NCI-H226 (cell line): ENCODE data around the gene ACVRL1.
A peak's percentile ranks its signal among the peaks of the same experiment; 100 is the strongest.
"Not testable (repeated sequence)": the region's sequence is repeated elsewhere in the genome, so short reads cannot be mapped to it uniquely, and the experiment has no call there.

Experiments used
- DNase-seq: peaks from one replicate; pipeline ENCODE4 v3.0.0-alpha.2; 2015

ACVRL1 gene

GRCh38 chr12:51874486-51874885 is 32.8 kb upstream of the ACVRL1 start:
- no peak for DNase-seq

- no peak for DNase-seq
Measured at GRCh38 chr12:51879102-51879501, 28.2 kb upstream of the ACVRL1 start.

GRCh38 chr12:51883295-51883694 is 24.0 kb upstream of the ACVRL1 start:
- no peak for DNase-seq

GRCh38 chr12:51883998-51884675 is 23.2 kb upstream of the ACVRL1 start:
- no peak for DNase-seq

- DNase-seq = peak; percentile 29
Measured at GRCh38 chr12:51884676-51885229, 22.6 kb upstream of the ACVRL1 start.

GRCh38 chr12:51885294-51886020 is 21.8 kb upstream of the ACVRL1 start:
- not testable (repeated sequence) for DNase-seq

- peak; percentile 56 for DNase-seq
Measured at GRCh38 chr12:51886021-51886710, 21.1 kb upstream of the ACVRL1 start.

GRCh38 chr12:51887476-51888315 is 19.6 kb upstream of the ACVRL1 start, which contains the start of gene ANKRD33:
TSS of gene ANKRD33 (plus strand) at chr12:51888103. CDS start at chr12:51888187, 84 bp downstream.
- DNase-seq = no peak

GRCh38 chr12:51888316-51889215 is 18.7 kb upstream of the ACVRL1 start:
- DNase-seq = no peak

- DNase-seq = no peak
Measured at GRCh38 chr12:51889216-51890132, 17.8 kb upstream of the ACVRL1 start.

- no peak for DNase-seq
Measured at GRCh38 chr12:51890133-51890464, 17.2 kb upstream of the ACVRL1 start.

- no peak for DNase-seq
Measured at GRCh38 chr12:51890511-51891171, 16.7 kb upstream of the ACVRL1 start.

- no peak for DNase-seq
Measured at GRCh38 chr12:51891843-51892242, 15.5 kb upstream of the ACVRL1 start.

- DNase-seq = no peak
Measured at GRCh38 chr12:51893786-51894185, 13.5 kb upstream of the ACVRL1 start.

- DNase-seq = no peak
Measured at GRCh38 chr12:51895378-51896135, 11.7 kb upstream of the ACVRL1 start.

GRCh38 chr12:51896236-51896635 is 11.1 kb upstream of the ACVRL1 start:
- no peak for DNase-seq

- no peak for DNase-seq
Measured at GRCh38 chr12:51897181-51897580, 10.1 kb upstream of the ACVRL1 start.

GRCh38 chr12:51898506-51898905 is 8.8 kb upstream of the ACVRL1 start:
- DNase-seq = no peak

GRCh38 chr12:51898937-51899336 is 8.4 kb upstream of the ACVRL1 start:
- DNase-seq = no peak
